PC-3 (cell line): ENCODE results near the gene SPG7. TPM values are rescaled to one million over a fixed set of nuclear protein-coding genes. Genes with fewer than 3 reads are reported as not detected.
A peak's percentile ranks its signal among the peaks of the same experiment; 100 is the strongest.

ENCODE experiments used
- ATAC-seq: fragments of 200-7000 bp; cut with Tn5 transposase; 2 replicates; pipeline ENCODE4 v1.9.1; 2020; ENCODE audit warnings: mild to moderate bottlenecking, moderate library complexity
- BruUV-seq: library from RNA; stranded (reverse); fragments of 400-500 nt; replicated peaks from 2 replicates; lab custom pipeline; 2021; lab: Mats Ljungman, UMichigan
- CTCF ChIA-PET: fragments of 300-600 bp; sonication (Branson Sonifier 250); formaldehyde crosslinking; loops from one replicate; lab custom pipeline; 2022; ENCODE audit warnings: antibody characterized with exemption; lab: Charles Lee
- POLR2A ChIA-PET: fragments of 300-600 bp; sonication (Branson Sonifier 250); formaldehyde crosslinking; loops from one replicate; lab custom pipeline; 2022; ENCODE audit warnings: antibody characterized with exemption; ENCODE audit not compliant: unreplicated experiment; lab: Charles Lee
- DNase-seq: peaks from one replicate; pipeline ENCODE4 v3.0.0-alpha.2; 2015
- H2AFZ ChIP-seq: fragments of 300-600 bp; sonication (generic); 2 replicates; pipeline ENCODE4 v1.6.0; 2016; ENCODE audit warnings: antibody characterized with exemption, low read length
- H3F3A ChIP-seq: fragments of 300-600 bp; sonication (generic); one replicate; pipeline ENCODE4 v1.6.0; 2017; ENCODE audit warnings: antibody characterized with exemption, low read length, control low read depth, mild to moderate bottlenecking; ENCODE audit not compliant: unreplicated experiment
- H3K27ac ChIP-seq: fragments of 300-600 bp; sonication (generic); 2 replicates; pipeline ENCODE4 v1.5.1; 2016; ENCODE audit warnings: mild to moderate bottlenecking, low read length
- H3K27me3 ChIP-seq: fragments of 300-600 bp; sonication (generic); 2 replicates; pipeline ENCODE4 v1.6.1; 2016; ENCODE audit warnings: low read length, mixed read lengths
- H3K36me3 ChIP-seq: fragments of 300-600 bp; sonication (generic); 2 replicates; pipeline ENCODE4 v1.6.1; 2016; ENCODE audit warnings: low read depth, mixed run types, low read length, mixed read lengths
- H3K4me1 ChIP-seq: fragments of 300-600 bp; sonication (generic); 2 replicates; pipeline ENCODE4 v1.5.1; 2016; ENCODE audit warnings: low read length; ENCODE audit not compliant: insufficient read depth
- H3K4me2 ChIP-seq: fragments of 300-600 bp; sonication (generic); 2 replicates; pipeline ENCODE4 v1.6.0; 2016; ENCODE audit warnings: low read length
- H3K4me3 ChIP-seq: fragments of 300-600 bp; sonication (generic); 2 replicates; pipeline ENCODE4 v1.5.1; 2016; ENCODE audit warnings: mild to moderate bottlenecking, low read length, mixed read lengths
- H3K79me2 ChIP-seq: fragments of 300-600 bp; sonication (generic); 2 replicates; pipeline ENCODE4 v1.6.1; 2017; ENCODE audit warnings: low read length, mixed read lengths
- H3K9ac ChIP-seq: fragments of 300-600 bp; sonication (generic); 2 replicates; pipeline ENCODE4 v1.6.0; 2016; ENCODE audit warnings: mild to moderate bottlenecking, low read length
- H3K9me2 ChIP-seq: fragments of 300-600 bp; sonication (generic); replicated peaks from 2 replicates; pipeline ENCODE4 v1.6.1; 2016; ENCODE audit warnings: mixed run types, low read length, mixed read lengths
- H3K9me3 ChIP-seq: fragments of 300-600 bp; sonication (generic); 2 replicates; pipeline ENCODE4 v1.6.1; 2016; ENCODE audit warnings: low read length, mixed read lengths
- H4K20me1 ChIP-seq: fragments of 300-600 bp; sonication (generic); 2 replicates; pipeline ENCODE4 v1.6.1; 2016; ENCODE audit warnings: low read length, mixed read lengths
- CTCF ChIP-seq: fragments of 300-600 bp; sonication (generic); conservative IDR thresholded peaks from 2 replicates; pipeline ENCODE4 v1.5.1; 2017; ENCODE audit warnings: antibody characterized with exemption, low read depth, mild to moderate bottlenecking, low read length
- EZH2 ChIP-seq: fragments of 300-600 bp; sonication (generic); IDR thresholded peaks from one replicate; pipeline ENCODE4 v1.6.1; 2017; ENCODE audit warnings: antibody characterized with exemption, mild to moderate bottlenecking, low read length; ENCODE audit not compliant: unreplicated experiment
- EZH2phosphoT487 ChIP-seq: fragments of 300-600 bp; sonication (generic); IDR thresholded peaks from 2 replicates; pipeline ENCODE4 v1.6.1; 2018; ENCODE audit warnings: mild to moderate bottlenecking, antibody characterized with exemption, low read length, borderline replicate concordance
- intact Hi-C: fragments of 100-400 bp; cut with micrococcal nuclease; formaldehyde crosslinking; loops from 2 replicates; pipeline ENCODE4 v1.9.0; 2023
- total RNA-seq: library from RNA; depleted of rRNA; stranded (reverse); fragments of >200 nt; gene quantifications from 2 replicates; pipeline ENCODE4 v1.2.3, GENCODE V29; 2014

Gene SPG7
- total RNA-seq, 1 experiment from 2014 or later: 106 TPM

GRCh38 chr16:89557690-89558490, 49.7 kb downstream of the SPG7 start:
- no peak; the same call in 1 of the 2 replicates for TF ChIP-seq CTCF
- no peak for TF ChIP-seq EZH2
- no peak for TF ChIP-seq EZH2phosphoT487
- intact Hi-C loops: no loop called here
- DNase-seq (no peak), ATAC-seq (no peak)
- CTCF ChIA-PET: no interaction called here
- H3K36me3 ChIP-seq: peaks cover 22% of the 10 kb centered on the region
- H3K27me3 ChIP-seq: no peaks in the 10 kb centered on the region
- H3K79me2 ChIP-seq: peaks cover 29% of the 10 kb centered on the region
- H3K9me2 ChIP-seq: no peaks in the 10 kb centered on the region
- H2AFZ ChIP-seq: no peak overlapping the region
- H3K9me3 ChIP-seq: no peaks in the 10 kb centered on the region
- BruUV-seq: no TSS peak
- H3K4me3 ChIP-seq: no peak overlapping the region
- H3K4me1 ChIP-seq: peaks cover 24% of the 10 kb centered on the region
- H3F3A ChIP-seq: peaks cover 10% of the 10 kb centered on the region
- no peak overlapping the region for H3K9ac ChIP-seq
- POLR2A ChIA-PET: no interaction called here
- H3K27ac ChIP-seq: no peak overlapping the region
- H3K4me2 ChIP-seq: no peak overlapping the region
- H4K20me1 ChIP-seq: peaks cover 20% of the 10 kb centered on the region

- CTCF ChIA-PET: no interaction called here
- H3K9me2 ChIP-seq: no peaks in the 10 kb centered on the region
- peaks cover 49% of the 10 kb centered on the region for H3K4me1 ChIP-seq
- peak within 1 kb of the TSS; percentile 99 for H3K4me2 ChIP-seq
- no TSS peak for BruUV-seq
- H3K79me2 ChIP-seq: peaks cover 41% of the 10 kb centered on the region
- intact Hi-C loops: no loop called here
- H3K9ac ChIP-seq: peak within 1 kb of the TSS; percentile 99
- no peaks in the 10 kb centered on the region for H3K9me3 ChIP-seq
- H3K27me3 ChIP-seq: no peaks in the 10 kb centered on the region
- ATAC-seq: peak; percentile 67
- peak within 1 kb of the TSS; percentile 93 for H3K27ac ChIP-seq
- H3K36me3 ChIP-seq: peaks cover 41% of the 10 kb centered on the region
- H3F3A ChIP-seq: peaks cover 12% of the 10 kb centered on the region
- H4K20me1 ChIP-seq: peaks cover 41% of the 10 kb centered on the region
- H2AFZ ChIP-seq: peak within 1 kb of the TSS; percentile 63; the same call in 1 of the 2 replicates
- POLR2A ChIA-PET: no interaction called here
- peak within 1 kb of the TSS; percentile 99 for H3K4me3 ChIP-seq
- TF ChIP-seq EZH2: no peak
- no peak for TF ChIP-seq EZH2phosphoT487
- TF ChIP-seq CTCF: no peak
- DNase-seq: peak; percentile 94
These were observed 52.4 kb downstream of the SPG7 start, which contains the start of gene RPL13 for GRCh38 chr16:89560378-89561141. Gene RPL13 (plus strand): TSS chr16:89560682. CDS start chr16:89560960, 278 bp downstream.
